GM21529 (cell line): Measurements from ENCODE around the gene GAPDH.
"Not testable (repeated sequence)": the region's sequence is repeated elsewhere in the genome, so short reads cannot be mapped to it uniquely, and the experiment has no call there.

Source experiments
- ATAC-seq: cut with Tn5 transposase; IDR thresholded peaks from one replicate; pipeline ENCODE4 v1.9.1; 2021; ENCODE audit not compliant: unreplicated experiment

Gene GAPDH

GRCh38 chr12:6541371-6542165, 7.3 kb downstream of the GAPDH start:
- no peak for ATAC-seq

- ATAC-seq = no peak
Observed at GRCh38 chr12:6542209-6543009, 8.1 kb downstream of the GAPDH start.

GRCh38 chr12:6546016-6546415, 11.7 kb downstream of the GAPDH start:
- ATAC-seq = no peak

- ATAC-seq = no peak
Observed at GRCh38 chr12:6547566-6547965, 13.2 kb downstream of the GAPDH start.

- no peak for ATAC-seq
Observed at GRCh38 chr12:6547987-6548386, 13.7 kb downstream of the GAPDH start.

GRCh38 chr12:6548556-6548955, 14.2 kb downstream of the GAPDH start:
- ATAC-seq = no peak

- ATAC-seq = no peak
Observed at GRCh38 chr12:6548966-6549683, 14.8 kb downstream of the GAPDH start.

GRCh38 chr12:6549684-6550151, 15.4 kb downstream of the GAPDH start:
- ATAC-seq = no peak

- ATAC-seq = no peak
Observed at GRCh38 chr12:6550294-6551062, 16.2 kb downstream of the GAPDH start.

GRCh38 chr12:6551063-6551461, 16.7 kb downstream of the GAPDH start:
- ATAC-seq = no peak

GRCh38 chr12:6551496-6552139, 17.3 kb downstream of the GAPDH start:
- ATAC-seq = no peak

- no peak for ATAC-seq
Observed at GRCh38 chr12:6552140-6552551, 17.8 kb downstream of the GAPDH start.

GRCh38 chr12:6553051-6553868, 18.9 kb downstream of the GAPDH start:
- ATAC-seq = no peak

- peak; percentile 56 for ATAC-seq
Observed at GRCh38 chr12:6554168-6555017, 20.1 kb downstream of the GAPDH start.

- ATAC-seq = peak; percentile 11
Observed at GRCh38 chr12:6555018-6555691, 20.8 kb downstream of the GAPDH start.

- not testable (repeated sequence) for ATAC-seq
Observed at GRCh38 chr12:6556496-6556817, 22.1 kb downstream of the GAPDH start.

- ATAC-seq = no peak
Observed at GRCh38 chr12:6556857-6557256, 22.5 kb downstream of the GAPDH start.
